Esophagus squamous epithelium (tissue), 5 donors: ENCODE data around the gene SRGAP1. TPM values are rescaled to one million over a fixed set of nuclear protein-coding genes. Genes with fewer than 3 reads are reported as not detected.

Experiments
- DNase-seq: peaks from one replicate; lab custom pipeline; 2025; lab: John Stamatoyannopoulos, UW
- H3K27ac ChIP-seq, 4 donors: fragments of 200-600 bp; sonication (generic); one replicate each; pipeline ENCODE4 v1.5.1; 2016 to 2019; ENCODE audit warnings: mild to moderate bottlenecking in 1 of 4
- H3K27me3 ChIP-seq, 4 donors: fragments of 200-600 bp; sonication (generic); 1 replicate in 3 of 4; 2 replicates in 1 of 4; pipeline versions ENCODE4 v1.5.1 to v1.6.0; 2017 to 2021; ENCODE audit warnings: antibody characterized with exemption in 1 of 4
- H3K36me3 ChIP-seq, 3 donors: fragments of 200-600 bp; sonication (generic); one replicate each; pipeline ENCODE4 v1.5.1; 2016 to 2019
- H3K4me1 ChIP-seq, 3 donors: fragments of 200-600 bp; sonication (generic); one replicate each; pipeline ENCODE4 v1.5.1; 2017 to 2019
- H3K4me3 ChIP-seq, 4 donors: fragments of 200-600 bp; sonication (generic); 1 replicate in 3 of 4; 2 replicates in 1 of 4; pipeline ENCODE4 v1.5.1; 2016 to 2019; ENCODE audit warnings: mild to moderate bottlenecking in 2 of 4, moderate library complexity in 1 of 4
- H3K9me3 ChIP-seq, 3 donors: fragments of 200-600 bp; sonication (generic); one replicate each; pipeline ENCODE4 v1.5.1; 2016 to 2019
- CTCF ChIP-seq, 6 experiments: fragments of 450-650 bp in 4 of 6; fragments of 200-600 bp in 2 of 6; sonication (generic) in 2 of 6; IDR thresholded peaks; one replicate each; pipeline ENCODE4 v1.5.1; 2016 to 2019; ENCODE audit warnings: antibody characterized with exemption in 6 of 6, mild to moderate bottlenecking in 4 of 6, moderate library complexity in 4 of 6
- POLR2A ChIP-seq, 4 donors: fragments of 450-650 bp; IDR thresholded peaks; one replicate each; pipeline ENCODE4 v1.6.1; 2017; ENCODE audit warnings: antibody characterized with exemption in 4 of 4, mild to moderate bottlenecking in 4 of 4, moderate library complexity in 3 of 4
- WGBS, 2 donors: methylation state at CpG; one replicate each; pipeline ENCODE4 v1.1.5; 2018; 5-methylcytosine and 5-hydroxymethylcytosine counted together
- intact Hi-C: fragments of 100-400 bp; cut with DNase I; formaldehyde crosslinking; loops from one replicate; pipeline ENCODE4 v1.15.0; 2022
- total RNA-seq, 4 donors: library from RNA; depleted of rRNA; stranded (reverse); fragments of >200 nt; gene quantifications; one replicate each; pipeline ENCODE4 v1.1.0, GENCODE V29; 2016
- donor health status: DM: yes; HTN: yes; CAD: no.

SRGAP1 gene
- total RNA-seq, 4 donors from 2014 or later, result 2.0 to 5.3 (median 3.6) TPM

- H3K4me3 ChIP-seq, result peak overlapping the region in 1 of 4 donors; percentile 5
- WGBS, 2 donors, result 24 to 26% methylated on average over 6 of the region's 6 CpGs
- intact Hi-C loops, result no loop called here
- H3K9me3 ChIP-seq, result no peaks in the 10 kb centered on the region
- H3K4me1 ChIP-seq, result peaks cover 13 to 78% (median 19%) of the 10 kb centered on the region in 3 donors
- no peaks in the 10 kb centered on the region for H3K27me3 ChIP-seq
- TF ChIP-seq CTCF (IDR thresholded peaks at IDR 0.05) (no peak), POLR2A (IDR thresholded peaks at IDR 0.05) (no peak)
- DNase-seq, result peak; percentile 3
- peak overlapping the region; percentile 50 to 77 (median 62) for H3K27ac ChIP-seq
- H3K36me3 ChIP-seq, result peaks cover 0 to 7% (median 0%) of the 10 kb centered on the region in 3 donors
These were observed 239.0 kb downstream of the SRGAP1 start for GRCh38 chr12:64083285-64084210.

- 90% methylated on average over 4 of the region's 4 CpGs for WGBS, 2 donors
- Histone ChIP-seq H3K9me3 (no peaks in the 10 kb centered on the region), H3K27ac (peak overlapping the region in 2 of 4 donors; percentile 11 to 45), H3K4me3 (no peak overlapping the region), H3K36me3 (no peaks in the 10 kb centered on the region), H3K27me3 (no peaks in the 10 kb centered on the region), H3K4me1 (peaks cover 13 to 90% (median 30%) of the 10 kb centered on the region in 3 donors)
- no peak for TF ChIP-seq CTCF (IDR thresholded peaks at IDR 0.05)
- no peak for TF ChIP-seq POLR2A (IDR thresholded peaks at IDR 0.05)
- intact Hi-C loops, result no loop called here
- no peak for DNase-seq
These were observed 240.7 kb downstream of the SRGAP1 start for GRCh38 chr12:64085154-64085553.

- Histone ChIP-seq H3K9me3 (no peaks in the 10 kb centered on the region), H3K27me3 (no peaks in the 10 kb centered on the region), H3K36me3 (no peaks in the 10 kb centered on the region), H3K27ac (peak overlapping the region; percentile 11 to 45 (median 22)), H3K4me1 (peaks cover 13 to 83% (median 23%) of the 10 kb centered on the region in 3 donors), H3K4me3 (no peak overlapping the region)
- DNase-seq, result no peak
- no peak for TF ChIP-seq CTCF (IDR thresholded peaks at IDR 0.05)
- TF ChIP-seq POLR2A (IDR thresholded peaks at IDR 0.05), result no peak
- intact Hi-C loops, result no loop called here
- 53 to 71% methylated on average over 4 of the region's 4 CpGs for WGBS, 2 donors
These were observed 241.5 kb downstream of the SRGAP1 start for GRCh38 chr12:64085996-64086395.

- TF ChIP-seq CTCF (IDR thresholded peaks at IDR 0.05) (no peak), POLR2A (IDR thresholded peaks at IDR 0.05) (no peak)
- Histone ChIP-seq H3K27me3 (no peaks in the 10 kb centered on the region), H3K27ac (peak overlapping the region; percentile 23 to 86 (median 58)), H3K4me1 (peaks cover 13 to 74% (median 22%) of the 10 kb centered on the region in 3 donors), H3K4me3 (peak overlapping the region in 2 of 4 donors; percentile 1 to 5), H3K9me3 (no peaks in the 10 kb centered on the region), H3K36me3 (no peaks in the 10 kb centered on the region)
- 41 to 59% methylated on average over 4 of the region's 4 CpGs for WGBS, 2 donors
- intact Hi-C loops, result no loop called here
- DNase-seq, result no peak
These were observed 242.4 kb downstream of the SRGAP1 start for GRCh38 chr12:64086946-64087345.

- DNase-seq, result no peak
- intact Hi-C loops, result no loop called here
- H3K4me1 ChIP-seq, result peaks cover 10 to 66% (median 19%) of the 10 kb centered on the region in 3 donors
- WGBS, 2 donors, result 82 to 83% methylated on average over 2 of the region's 2 CpGs
- TF ChIP-seq CTCF (IDR thresholded peaks at IDR 0.05), result no peak
- TF ChIP-seq POLR2A (IDR thresholded peaks at IDR 0.05), result no peak
- H3K4me3 ChIP-seq, result no peak overlapping the region
- no peaks in the 10 kb centered on the region for H3K9me3 ChIP-seq
- H3K27ac ChIP-seq, result peak overlapping the region; percentile 80 to 88 (median 83)
- H3K27me3 ChIP-seq, result no peaks in the 10 kb centered on the region
- H3K36me3 ChIP-seq, result no peaks in the 10 kb centered on the region
These were observed 243.3 kb downstream of the SRGAP1 start for GRCh38 chr12:64087761-64088160.
